Activated T-cell treated with anti-CD3 and anti-CD28 coated beads for 1 hour (primary cell): ENCODE measurements around the gene LTBP2.
A peak's percentile ranks its signal among the peaks of the same experiment; 100 is the strongest.

Experiments
- DNase-seq: peaks from one replicate; pipeline ENCODE4 v3.0.0-alpha.2; 2020; ENCODE audit warnings: low read depth

Gene LTBP2

GRCh38 chr14:74612350-74613021, 449 bp upstream of the LTBP2 start:
- DNase-seq = peak; percentile 77

- no peak for DNase-seq
These were observed 979 bp downstream of the LTBP2 start for GRCh38 chr14:74610866-74611649.

GRCh38 chr14:74610199-74610865, 1.7 kb downstream of the LTBP2 start:
- DNase-seq = no peak

- DNase-seq = no peak
These were observed 2.3 kb downstream of the LTBP2 start for GRCh38 chr14:74609721-74610120.

GRCh38 chr14:74608959-74609611, 3.0 kb downstream of the LTBP2 start:
- DNase-seq = peak; percentile 80

GRCh38 chr14:74606727-74607126, 5.3 kb downstream of the LTBP2 start:
- no peak for DNase-seq

- DNase-seq = no peak
These were observed 6.4 kb downstream of the LTBP2 start for GRCh38 chr14:74605531-74606223.

- DNase-seq = no peak
These were observed 7.1 kb downstream of the LTBP2 start for GRCh38 chr14:74604911-74605310.

- DNase-seq = no peak
These were observed 7.9 kb downstream of the LTBP2 start for GRCh38 chr14:74604157-74604556.

GRCh38 chr14:74601982-74602381, 10.1 kb downstream of the LTBP2 start:
- DNase-seq = no peak

GRCh38 chr14:74599946-74600345, 12.1 kb downstream of the LTBP2 start:
- no peak for DNase-seq

GRCh38 chr14:74599321-74599761, 12.7 kb downstream of the LTBP2 start:
- no peak for DNase-seq

- DNase-seq = no peak
These were observed 15.1 kb downstream of the LTBP2 start for GRCh38 chr14:74596741-74597450.

- DNase-seq = no peak
These were observed 16.9 kb downstream of the LTBP2 start for GRCh38 chr14:74595006-74595735.

GRCh38 chr14:74594606-74595005, 17.4 kb downstream of the LTBP2 start:
- no peak for DNase-seq

GRCh38 chr14:74594029-74594428, 18.0 kb downstream of the LTBP2 start:
- no peak for DNase-seq

GRCh38 chr14:74593241-74593953, 18.6 kb downstream of the LTBP2 start:
- DNase-seq = no peak

- no peak for DNase-seq
These were observed 19.4 kb downstream of the LTBP2 start for GRCh38 chr14:74592476-74593201.

GRCh38 chr14:74591899-74592298, 20.1 kb downstream of the LTBP2 start:
- DNase-seq = no peak
